GM10248 (cell line): ENCODE measurements around the gene FNDC7.
"Not testable (repeated sequence)": the region's sequence is repeated elsewhere in the genome, so short reads cannot be mapped to it uniquely, and the experiment has no call there.

Experiments used
- CTCF ChIA-PET: fragments of 300-600 bp; sonication (Branson Sonifier 250); formaldehyde crosslinking; extraction: SDS; loops from one replicate; lab custom pipeline; 2021; ENCODE audit warnings: antibody characterized with exemption; lab: Yijun Ruan, JAX
- POLR2A ChIA-PET: fragments of 350-650 bp; sonication (Branson Sonifier 250); formaldehyde crosslinking; extraction: SDS; loops from one replicate; lab custom pipeline; 2020; ENCODE audit warnings: antibody characterized with exemption; lab: Yijun Ruan, JAX
- DNase-seq: peaks from one replicate; pipeline ENCODE4 v3.0.0; 2012; ENCODE audit errors: extremely low spot score
- TF ChIP-seq, protein P1 (sequence below): IDR thresholded peaks from 2 replicates; pipeline ENCODE4 v1.5.1; 2012; ENCODE audit warnings: mild to moderate bottlenecking, low read depth; ENCODE audit errors: extremely low read depth, missing control alignments, control extremely low read depth

FNDC7 gene

DNA sequence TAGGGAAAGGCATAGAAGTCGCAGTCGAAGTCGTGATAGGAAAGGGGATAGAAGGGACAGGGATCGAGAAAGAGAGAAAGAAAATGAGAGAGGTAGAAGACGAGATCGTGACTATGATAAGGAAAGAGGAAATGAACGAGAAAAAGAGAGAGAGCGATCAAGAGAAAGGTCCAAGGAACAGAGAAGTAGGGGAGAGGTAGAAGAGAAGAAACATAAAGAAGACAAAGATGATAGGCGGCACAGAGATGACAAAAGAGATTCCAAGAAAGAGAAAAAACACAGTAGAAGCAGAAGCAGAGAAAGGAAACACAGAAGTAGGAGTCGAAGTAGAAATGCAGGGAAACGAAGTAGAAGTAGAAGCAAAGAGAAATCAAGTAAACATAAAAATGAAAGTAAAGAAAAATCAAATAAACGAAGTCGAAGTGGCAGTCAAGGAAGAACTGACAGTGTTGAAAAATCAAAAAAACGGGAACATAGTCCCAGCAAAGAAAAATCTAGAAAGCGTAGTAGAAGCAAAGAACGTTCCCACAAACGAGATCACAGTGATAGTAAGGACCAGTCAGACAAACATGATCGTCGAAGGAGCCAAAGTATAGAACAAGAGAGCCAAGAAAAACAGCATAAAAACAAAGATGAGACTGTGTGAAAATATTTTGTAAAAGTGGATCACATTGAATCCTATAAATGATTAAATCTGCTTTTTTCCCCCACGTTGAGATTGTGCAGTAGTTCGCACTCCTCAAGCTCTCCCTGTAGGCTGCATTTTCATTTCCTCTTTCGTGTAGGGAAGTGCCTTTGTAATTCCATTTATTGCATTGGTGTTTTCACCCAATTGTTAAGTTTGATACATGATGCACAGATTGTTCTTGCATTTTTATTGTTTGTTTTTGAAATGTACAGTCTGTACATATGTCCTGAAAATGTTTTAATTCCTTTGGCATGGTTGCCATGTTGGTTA lies 13.1 kb upstream of the FNDC7 start:
- ChIA-PET CTCF (no interaction called here), POLR2A (no interaction called here)
- DNase-seq: no peak
- TF ChIP-seq, protein P1, sequence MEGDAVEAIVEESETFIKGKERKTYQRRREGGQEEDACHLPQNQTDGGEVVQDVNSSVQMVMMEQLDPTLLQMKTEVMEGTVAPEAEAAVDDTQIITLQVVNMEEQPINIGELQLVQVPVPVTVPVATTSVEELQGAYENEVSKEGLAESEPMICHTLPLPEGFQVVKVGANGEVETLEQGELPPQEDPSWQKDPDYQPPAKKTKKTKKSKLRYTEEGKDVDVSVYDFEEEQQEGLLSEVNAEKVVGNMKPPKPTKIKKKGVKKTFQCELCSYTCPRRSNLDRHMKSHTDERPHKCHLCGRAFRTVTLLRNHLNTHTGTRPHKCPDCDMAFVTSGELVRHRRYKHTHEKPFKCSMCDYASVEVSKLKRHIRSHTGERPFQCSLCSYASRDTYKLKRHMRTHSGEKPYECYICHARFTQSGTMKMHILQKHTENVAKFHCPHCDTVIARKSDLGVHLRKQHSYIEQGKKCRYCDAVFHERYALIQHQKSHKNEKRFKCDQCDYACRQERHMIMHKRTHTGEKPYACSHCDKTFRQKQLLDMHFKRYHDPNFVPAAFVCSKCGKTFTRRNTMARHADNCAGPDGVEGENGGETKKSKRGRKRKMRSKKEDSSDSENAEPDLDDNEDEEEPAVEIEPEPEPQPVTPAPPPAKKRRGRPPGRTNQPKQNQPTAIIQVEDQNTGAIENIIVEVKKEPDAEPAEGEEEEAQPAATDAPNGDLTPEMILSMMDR: no peak

DNA sequence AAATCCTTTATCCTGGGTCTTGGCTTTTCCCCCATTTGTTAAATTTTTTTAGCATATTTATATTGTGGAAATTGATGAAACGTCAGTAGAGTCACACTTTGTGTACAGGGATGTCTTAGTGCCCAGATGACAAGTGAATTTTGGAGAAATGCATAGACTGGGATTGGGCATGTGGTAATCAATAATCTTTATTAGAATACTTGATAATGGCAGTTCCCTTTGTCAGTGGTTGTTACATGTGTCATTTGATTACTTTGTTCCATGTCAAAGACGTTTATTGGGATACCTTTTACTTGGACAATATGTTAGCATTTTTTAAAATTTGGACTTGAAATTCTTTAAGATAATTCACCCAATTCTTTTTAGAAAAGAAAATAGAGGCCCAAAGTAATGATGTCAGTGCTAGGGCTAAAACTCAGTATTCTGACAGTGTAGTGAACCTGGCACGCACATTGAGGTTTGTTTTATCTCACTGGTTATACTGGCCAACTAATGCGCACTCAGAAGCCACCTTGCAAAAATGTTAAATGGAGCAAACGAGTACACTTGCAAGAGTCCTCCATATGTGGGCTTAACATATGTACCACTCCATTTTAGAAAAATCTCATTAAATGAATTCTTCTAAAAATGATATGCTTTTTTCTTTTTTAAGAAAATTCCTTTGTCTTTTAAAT lies 11.4 kb upstream of the FNDC7 start:
- TF ChIP-seq, protein P1: no peak
- DNase-seq: no peak
- POLR2A ChIA-PET: interaction anchor here (1.8 kb wide), 1 partner anchor 9 kb away, joined by 10 read pairs; the partner anchor contains the start of gene PRPF38B
- CTCF ChIA-PET: no interaction called here

DNA sequence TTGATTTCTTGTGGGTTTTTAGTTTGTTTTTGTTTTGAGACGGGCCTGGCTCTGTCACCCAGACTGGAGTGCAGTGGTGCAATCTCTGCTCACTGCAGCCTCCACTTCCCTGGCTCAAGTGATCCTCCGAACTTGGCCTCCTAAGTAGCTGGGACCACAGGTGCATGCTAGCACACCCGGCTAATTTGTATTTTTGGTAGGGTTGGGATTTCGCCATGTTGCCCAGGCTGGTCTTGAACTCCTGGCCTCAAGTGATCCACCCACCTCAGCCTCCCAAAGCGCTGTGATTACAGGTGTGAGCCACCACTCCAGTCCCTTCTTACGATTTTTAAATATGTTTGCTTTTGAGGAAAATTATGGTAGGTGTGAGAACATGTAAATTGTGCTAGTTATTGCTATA lies 10.6 kb upstream of the FNDC7 start:
- POLR2A ChIA-PET: interaction anchor here (1.8 kb wide), 1 partner anchor 9 kb away, joined by 10 read pairs; the partner anchor contains the start of gene PRPF38B
- CTCF ChIA-PET: not testable (repeated sequence)

DNA sequence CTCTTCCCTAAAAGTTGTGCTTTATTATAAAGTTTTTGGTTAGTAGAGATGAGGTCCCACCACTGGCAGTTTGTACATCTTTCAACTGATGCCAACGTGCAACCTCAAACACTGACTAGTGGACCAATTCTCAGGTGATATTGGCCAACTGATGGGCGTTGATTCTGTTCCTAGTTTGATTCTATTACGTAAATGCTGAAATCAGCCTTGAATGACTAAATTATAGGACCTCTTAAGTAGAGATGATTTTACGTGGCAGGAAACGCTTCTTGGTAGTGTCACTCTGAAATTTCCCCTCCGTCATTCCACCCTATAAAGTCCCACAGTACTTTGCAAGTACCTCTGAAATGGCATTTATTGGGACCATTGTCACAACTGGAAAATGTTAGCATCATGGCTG lies 8.8 kb upstream of the FNDC7 start:
- POLR2A ChIA-PET: no interaction called here
- no peak for DNase-seq
- TF ChIP-seq, protein P1: no peak
- CTCF ChIA-PET: interaction anchor here (2.2 kb wide), 1 partner anchor 12 kb away, joined by 7 read pairs; the partner anchor contains the start of gene PRPF38B

More for the DNA sequence above, 10.6 kb upstream of the FNDC7 start:
- not testable (repeated sequence) for DNase-seq

DNA sequence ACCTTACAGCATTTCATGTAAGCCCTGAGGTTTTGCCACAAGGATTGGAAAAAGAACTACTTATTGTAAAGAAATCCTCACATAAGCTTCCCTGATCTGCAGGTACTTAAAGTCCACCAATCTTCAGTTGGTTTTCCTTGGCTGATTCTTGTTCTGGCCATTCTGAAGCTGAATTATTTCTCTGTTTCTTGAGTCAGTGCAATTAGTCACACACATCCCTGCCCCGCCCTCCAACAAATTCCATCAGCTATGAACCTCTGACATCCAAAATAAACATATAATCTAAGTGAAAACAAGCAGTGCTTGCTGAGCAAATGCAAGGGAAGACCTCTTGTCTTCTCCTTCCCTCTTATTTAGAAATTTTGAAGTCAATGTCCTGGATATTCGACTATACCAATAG lies 8.2 kb upstream of the FNDC7 start:
- ChIA-PET POLR2A (interaction anchor here (1.5 kb wide), 1 partner anchor 13 kb away, joined by 4 read pairs; no protein-coding TSS in a partner anchor), CTCF (interaction anchor here (1.3 to 2.2 kb wide), 2 partner anchors 12 to 144 kb away, joined by 3 to 7 read pairs; partner anchors contain the start of genes EEIG2 and PRPF38B)
- DNase-seq: no peak
- TF ChIP-seq, protein P1: no peak

DNA sequence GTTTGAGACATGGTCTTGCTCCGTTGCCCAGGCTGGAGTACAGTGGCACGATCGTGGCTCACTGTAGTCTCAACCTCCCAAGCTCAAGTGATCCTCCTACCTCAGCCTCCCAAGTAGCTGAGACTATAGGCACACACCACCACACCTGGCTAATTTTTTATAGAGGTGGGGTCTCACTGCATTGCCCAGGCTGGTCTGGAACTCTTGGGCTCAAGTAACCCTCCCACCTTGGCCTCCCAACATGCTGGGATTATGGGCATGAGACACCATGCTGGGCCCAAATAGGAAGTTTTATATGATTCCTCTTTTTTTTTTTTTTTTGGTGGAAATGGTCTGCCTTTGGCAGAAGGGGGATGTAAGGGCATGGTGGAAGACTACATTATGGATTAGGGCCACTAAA lies 6.1 kb upstream of the FNDC7 start:
- ChIA-PET POLR2A (no interaction called here), CTCF (interaction anchor here (1.6 kb wide), 1 partner anchor 17 kb away, joined by 3 read pairs; no protein-coding TSS in a partner anchor)
- DNase-seq: no peak
- TF ChIP-seq, protein P1: no peak
